Right hindlimb (tissue), 1 donor: ENCODE data around the gene CSPG4.
"Not testable (repeated sequence)": the region's sequence is repeated elsewhere in the genome, so short reads cannot be mapped to it uniquely, and the experiment has no call there.

ENCODE experiments used
- DNase-seq: peaks from one replicate; pipeline ENCODE4 v3.0.0-alpha.2; 2018

CSPG4 gene

DNA sequence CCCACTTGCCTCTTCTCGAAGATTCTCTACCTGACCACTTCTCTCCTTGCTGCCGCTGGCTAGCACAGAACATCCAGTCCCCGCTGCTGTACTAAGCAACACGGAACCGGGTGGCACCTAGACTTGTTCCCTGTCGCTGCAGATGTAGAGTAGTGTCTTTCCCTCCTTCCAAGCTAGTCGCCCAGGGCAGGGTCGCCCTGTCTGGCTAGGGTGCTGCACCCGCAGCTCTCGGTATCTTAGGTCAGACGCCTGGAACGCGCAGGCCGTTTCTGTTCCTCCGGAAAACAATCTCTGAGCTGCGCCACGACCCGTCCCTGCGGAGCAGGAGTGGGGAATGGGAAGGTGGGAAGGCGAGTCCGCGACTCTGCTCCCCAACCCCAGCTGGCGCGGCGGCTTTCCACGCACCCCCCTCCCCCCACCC is 65.7 kb downstream of the CSPG4 start:
- no peak for DNase-seq

DNA sequence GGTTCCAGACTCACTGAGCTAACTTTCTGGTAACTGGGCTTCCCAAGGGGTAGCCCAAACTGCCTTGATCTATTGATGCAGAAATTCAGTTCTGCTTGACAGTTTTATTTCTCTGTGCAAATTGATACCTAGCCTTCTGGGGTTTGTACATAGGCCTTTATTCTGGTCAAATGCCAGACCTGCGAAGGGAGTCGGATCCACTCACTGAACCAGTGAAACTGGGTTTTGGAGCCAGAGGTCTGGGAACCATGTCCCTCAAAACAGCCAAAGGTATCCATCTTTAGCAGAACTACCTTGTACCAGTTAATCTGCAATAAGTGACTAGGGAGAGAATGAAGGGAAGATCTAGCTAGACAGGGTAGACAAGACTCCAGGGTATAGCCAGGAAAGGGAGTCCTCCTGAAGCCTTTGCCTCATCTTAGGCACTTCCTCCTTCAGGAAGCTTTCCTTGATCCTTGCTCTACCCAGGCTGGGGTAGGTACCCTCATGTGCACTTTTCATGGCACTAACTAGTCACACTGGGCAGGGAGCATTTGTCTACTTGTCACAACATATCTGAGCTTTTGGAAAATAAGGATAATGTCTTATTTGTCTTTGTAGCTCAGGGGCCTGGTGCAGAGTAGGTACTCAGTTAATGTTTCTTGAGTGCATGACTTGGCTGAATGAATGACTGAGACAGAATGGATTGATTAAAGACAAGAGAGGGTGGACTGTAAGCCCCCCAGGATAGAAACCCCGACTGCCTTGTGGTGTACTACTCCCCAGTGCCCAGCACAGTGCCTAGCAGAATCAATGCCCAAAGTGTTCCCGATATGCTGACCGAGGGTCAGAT is 66.3 kb downstream of the CSPG4 start:
- no peak for DNase-seq

DNA sequence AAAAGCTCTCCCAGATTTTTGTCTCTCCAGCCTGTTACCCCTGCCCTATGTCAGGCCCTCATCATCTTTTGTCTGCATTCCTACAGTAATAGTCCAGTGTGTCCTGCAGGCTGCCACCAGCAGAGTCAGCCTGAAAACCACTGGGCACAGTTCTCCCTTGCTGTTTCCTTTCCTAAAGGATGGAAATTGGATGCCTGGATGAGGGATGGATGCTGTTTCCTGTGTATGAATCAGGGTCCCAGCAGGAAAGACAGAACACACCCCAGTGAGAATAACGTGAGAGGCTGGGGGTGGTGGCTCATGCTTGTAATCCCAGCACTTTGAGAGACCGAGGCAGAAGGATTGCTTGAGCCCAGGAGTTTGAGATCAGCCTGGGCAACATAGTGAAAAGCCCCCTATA is 68.3 kb downstream of the CSPG4 start:
- no peak for DNase-seq

DNA sequence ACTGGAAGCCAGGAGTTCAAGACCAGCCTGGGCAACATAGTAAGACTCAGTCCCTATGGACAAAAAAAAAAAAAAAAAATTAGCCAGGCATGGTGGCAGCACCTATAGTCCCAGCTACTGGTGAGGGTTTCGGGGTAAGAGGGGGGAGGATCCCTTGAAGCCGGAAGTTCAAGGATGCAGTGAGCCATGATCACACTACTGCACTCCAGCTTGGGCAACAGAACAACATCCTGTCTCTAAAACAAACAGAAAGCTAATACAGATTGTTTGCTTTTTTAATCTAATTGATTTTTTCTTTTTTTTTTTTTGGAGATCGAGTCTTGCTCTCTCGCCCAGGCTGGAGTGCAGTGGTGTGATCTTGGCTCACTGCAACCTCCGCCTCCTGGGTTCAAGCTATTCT is 71.0 kb downstream of the CSPG4 start:
- DNase-seq: no peak

DNA sequence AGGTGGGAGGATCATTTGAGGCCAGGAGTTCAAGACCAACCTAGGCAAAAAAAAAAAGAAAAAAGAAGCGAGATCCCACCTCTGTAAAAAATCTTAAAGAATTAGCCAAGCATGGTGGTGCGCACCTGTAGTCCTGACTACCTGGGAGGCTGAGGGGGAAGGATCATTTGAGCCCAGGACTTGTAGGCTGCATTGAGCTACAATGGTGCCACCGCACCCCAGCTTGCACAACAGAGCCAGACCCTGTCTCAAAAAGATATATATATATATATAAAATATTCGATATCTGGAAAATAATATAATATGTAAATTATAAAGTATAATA is 71.5 kb downstream of the CSPG4 start:
- no peak for DNase-seq

DNA sequence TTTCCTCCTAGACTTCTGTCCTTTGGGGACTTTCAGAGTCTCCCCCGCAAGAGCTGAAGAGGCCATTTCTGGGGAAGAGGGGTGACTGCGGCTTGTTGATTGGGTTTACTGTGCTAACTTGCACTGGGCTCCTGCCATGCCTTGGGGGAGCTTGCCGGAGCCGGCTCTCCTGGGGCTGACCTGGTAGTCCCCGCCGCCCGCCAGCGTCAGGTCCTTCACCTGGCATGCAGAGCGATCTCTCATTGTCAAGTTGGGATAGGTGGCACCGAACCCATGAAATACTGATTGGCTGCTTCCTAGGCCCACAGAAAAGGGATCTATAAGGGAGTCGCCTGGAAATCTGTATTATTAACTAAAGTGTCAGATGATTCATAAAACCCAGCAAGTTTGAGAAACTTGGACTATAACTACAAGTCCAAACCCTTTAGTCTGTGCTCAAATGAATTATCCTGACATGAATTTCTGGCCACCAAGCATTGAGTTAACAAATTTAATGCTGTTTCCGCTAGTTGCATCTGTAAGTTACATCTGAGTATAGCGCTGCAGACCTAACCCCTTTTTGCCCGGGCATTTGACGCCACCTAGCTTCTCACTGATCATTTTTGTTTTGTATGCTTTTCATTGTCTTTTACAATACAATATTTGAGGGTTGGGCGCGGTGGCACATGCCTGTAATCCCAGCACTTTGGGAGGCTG is 72.0 kb downstream of the CSPG4 start:
- DNase-seq: no peak

DNA sequence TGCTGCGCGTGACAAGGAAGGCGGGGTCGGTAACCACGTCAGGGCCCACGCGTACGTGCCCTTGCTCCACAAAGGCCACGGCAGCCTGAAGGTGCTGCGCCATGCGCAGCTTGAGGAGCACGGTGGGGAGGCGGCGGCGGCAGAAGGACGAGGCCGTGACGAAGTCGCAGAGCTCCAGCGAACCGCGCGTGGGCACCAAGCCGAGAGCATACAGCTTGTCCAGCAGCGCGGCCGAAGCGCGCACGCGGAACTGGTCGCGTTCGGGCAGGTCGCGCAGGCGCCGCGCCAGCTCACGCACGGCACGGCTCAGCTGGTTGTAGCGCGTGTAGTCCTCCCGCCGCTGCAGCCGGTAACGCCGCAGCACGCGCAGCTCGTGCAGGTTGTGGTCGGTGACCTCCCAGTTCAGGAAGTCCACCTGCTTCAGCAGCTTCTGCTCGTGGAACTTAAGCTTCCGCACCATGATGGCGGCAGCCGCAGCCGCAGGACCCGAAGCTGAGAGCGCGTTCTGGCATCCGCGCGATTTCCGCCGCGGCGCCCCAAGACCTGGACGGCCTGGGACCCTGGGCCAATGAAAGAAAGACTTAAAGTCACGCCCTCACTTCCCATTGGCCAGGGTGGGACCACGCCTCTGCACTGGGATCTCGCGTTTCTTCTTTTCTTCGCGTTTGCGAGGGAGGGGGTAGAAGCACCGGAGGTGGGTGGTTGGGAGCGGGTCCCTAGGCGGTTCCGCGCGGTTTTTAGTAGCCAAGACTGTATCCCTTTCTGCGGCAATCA is 72.8 kb downstream of the CSPG4 start, which contains the start of gene IMP3:
Gene IMP3, minus strand, starts transcription at position 516 of the 774 bp plus-strand sequence. Its CDS starts 56 bp downstream, at position 460.
- peak; percentile 97 for DNase-seq

DNA sequence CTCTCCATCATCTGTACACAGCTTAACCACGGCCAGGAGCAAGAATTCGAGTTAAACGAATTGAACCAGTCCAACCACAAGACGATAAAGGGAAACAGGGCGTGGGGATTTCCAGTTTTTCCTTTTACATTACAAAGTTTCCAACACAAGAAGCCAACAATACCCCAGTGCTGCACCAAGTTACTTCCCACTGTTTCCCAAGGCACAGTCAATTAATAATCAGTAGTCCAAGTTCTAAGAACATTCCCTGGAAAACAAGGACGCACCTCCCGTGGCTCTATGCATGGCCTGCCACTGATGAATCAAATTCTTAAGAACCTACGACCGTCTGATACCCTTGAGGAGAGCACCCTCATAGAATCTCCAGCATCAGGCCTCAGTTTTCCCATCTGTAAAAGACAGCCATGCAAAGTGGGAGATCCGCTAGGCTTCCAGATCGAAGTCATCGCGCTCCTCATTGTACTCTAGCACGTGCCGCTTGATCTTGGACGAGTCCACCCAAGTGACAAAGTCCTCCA is 73.4 kb downstream of the CSPG4 start:
- DNase-seq: no peak

DNA sequence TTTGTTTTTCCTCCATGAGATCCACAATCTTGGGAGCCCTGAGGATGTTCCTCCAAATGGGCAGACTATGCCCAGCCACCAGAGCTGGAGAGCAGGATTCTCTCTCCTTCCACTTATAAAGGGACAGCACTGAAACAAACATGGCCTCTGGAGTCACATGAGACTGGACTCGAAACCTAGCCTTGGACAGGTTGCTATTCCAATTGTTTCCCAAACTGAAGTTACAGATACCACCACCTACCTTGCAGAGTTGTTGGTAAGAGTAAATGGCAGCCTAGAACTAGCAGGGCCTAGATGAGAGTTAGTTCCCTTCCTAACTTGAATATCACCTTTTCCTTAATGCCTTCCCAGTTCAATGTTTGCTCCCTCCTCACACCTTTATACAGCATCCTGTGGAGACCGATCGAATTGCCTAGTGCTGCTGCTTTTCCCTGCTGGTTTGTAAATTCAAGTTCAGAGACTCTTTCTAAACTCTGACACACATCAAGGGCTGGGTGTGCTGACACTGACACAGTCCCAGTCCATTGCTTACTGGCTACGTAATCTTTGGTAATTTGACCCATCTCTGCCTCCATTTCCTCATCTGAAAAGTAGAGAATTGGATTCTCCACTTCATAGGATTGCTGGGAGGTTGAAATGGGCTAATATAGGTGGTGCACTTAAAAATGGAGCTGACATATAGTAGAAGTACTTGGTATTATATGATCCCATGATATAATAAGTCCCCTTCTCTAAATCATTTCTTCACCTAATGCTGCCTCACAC is 75.2 kb downstream of the CSPG4 start:
- no peak for DNase-seq

DNA sequence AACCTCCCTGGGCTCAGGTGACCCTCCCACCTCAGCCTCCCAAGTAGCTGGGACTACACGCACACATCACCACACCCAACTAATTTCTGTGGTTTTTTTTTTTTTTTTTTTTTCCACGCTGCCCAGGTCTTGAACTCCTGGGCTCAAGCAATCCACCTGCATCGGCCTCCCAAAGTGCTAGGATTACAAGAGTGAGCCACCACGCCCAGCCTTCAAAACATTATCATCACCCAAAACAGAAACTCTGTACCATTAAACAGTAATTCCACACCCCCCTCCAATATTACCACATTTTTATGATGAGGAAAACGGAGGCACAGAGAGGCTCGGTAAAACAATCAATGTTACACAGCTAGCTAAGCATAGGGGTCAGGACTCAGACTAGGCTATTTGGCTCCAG is 76.6 kb downstream of the CSPG4 start:
- no peak for DNase-seq

DNA sequence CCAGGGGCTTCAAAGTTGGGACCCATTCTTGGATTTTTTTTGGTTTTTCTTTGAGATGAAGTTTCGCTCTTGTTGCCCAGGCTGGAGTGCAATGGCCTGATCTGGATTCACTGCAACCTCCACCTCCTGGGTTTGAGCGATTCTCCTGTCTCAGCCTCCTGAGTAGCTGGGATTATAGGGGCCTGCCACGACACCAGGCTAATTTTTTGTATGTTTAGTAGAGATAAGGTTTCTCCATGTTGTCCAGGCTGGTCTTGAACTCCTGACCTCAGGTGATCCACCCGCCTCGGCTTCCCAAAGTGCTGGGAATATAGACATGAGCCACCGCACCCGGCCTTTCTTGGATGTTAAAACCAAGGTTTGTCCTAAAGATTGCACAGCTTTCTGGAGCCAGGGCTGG is 78.7 kb downstream of the CSPG4 start:
- DNase-seq: not testable (repeated sequence)

DNA sequence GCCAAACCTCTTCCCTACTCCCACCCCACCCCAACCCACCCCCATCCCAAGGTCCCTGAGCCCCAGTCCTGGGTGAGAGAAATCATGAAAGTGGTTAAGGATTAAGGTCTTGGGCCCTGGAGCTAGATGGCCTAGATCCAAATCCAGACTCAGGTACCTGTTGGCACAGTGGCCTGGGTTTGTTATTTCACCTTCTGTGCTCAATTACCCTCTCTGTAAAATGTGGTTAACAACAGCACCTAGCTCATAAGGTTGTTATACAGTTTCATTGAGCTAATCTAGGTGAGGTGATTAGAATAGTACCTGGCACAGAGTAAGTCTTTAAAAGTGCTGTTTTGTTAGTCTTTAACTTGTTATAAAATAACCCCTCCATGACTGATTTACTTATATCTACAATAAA is 80.7 kb downstream of the CSPG4 start:
- DNase-seq: no peak

DNA sequence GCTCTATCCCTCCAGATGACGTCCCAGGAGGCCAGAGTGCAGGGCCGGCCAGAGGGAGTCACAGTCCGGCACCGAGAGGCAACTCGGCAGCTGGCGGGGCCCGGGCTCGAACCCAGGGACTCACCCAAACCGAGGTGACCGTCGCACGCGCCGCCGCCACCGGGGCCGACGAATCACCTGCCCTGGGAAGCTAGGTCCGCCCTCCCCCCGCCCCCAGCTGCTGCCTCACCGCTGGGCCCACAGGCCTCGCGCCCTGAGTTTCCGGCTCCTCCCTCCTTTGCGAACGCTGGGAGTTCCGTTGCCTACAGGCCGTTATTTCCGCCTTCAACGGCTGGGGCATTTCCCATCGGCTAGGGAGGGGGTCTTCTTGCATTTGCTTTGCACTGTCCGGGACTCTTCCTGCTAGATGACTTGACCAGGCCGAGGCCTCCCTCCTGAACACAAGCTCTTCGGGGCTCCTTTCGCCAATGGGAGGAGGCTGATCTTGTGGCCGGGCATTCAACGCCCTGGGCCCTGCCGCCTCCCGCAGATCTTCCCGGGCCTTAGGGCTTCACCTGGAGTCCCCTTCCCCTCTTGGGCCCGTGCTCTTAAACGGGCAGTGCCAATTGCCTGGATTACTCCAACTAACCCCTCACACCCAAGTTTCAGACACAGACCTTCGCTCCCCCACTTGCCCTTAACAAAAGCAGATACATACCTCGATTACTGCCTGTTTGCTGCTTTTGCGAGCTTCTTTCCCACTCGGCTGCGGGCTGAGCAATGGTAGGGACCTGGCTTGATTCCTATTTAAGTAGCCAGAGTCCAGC is 86.9 kb downstream of the CSPG4 start, which contains the start of gene SNUPN:
Gene SNUPN, minus strand, starts transcription at position 184 of the 806 bp plus-strand sequence. CDS start 4,674 bp downstream, outside the sequence.
- peak; percentile 98 for DNase-seq
